Thoracic aorta (tissue), 2 donors: ENCODE measurements around the gene ARPP19. TPM values are rescaled to one million over a fixed set of nuclear protein-coding genes. Genes with fewer than 3 reads are reported as not detected.
"Not testable (repeated sequence)": the region's sequence is repeated elsewhere in the genome, so short reads cannot be mapped to it uniquely, and the experiment has no call there.

Source experiments
- ATAC-seq: fragments of 150-250 bp; one replicate; pipeline ENCODE4 v1.8.0; 2017; ENCODE audit warnings: low read depth; ENCODE audit not compliant: insufficient number of reproducible peaks, low FRiP score
- DNase-seq: peaks from one replicate; pipeline ENCODE4 v3.0.0-alpha.2; 2020; ENCODE audit warnings: low spot score
- H3K27ac ChIP-seq, 2 donors: fragments of 200-600 bp; sonication (generic); 1 replicate in 1 of 2; 2 replicates in 1 of 2; pipeline ENCODE4 v1.5.1; 2016; ENCODE audit warnings: mild to moderate bottlenecking in 2 of 2, moderate library complexity in 2 of 2
- H3K27me3 ChIP-seq: fragments of 200-600 bp; sonication (generic); replicated peaks from 2 replicates; pipeline ENCODE4 v1.6.0; 2016; ENCODE audit warnings: mild to moderate bottlenecking; ENCODE audit not compliant: insufficient read depth
- H3K36me3 ChIP-seq: fragments of 200-600 bp; sonication (generic); one replicate; pipeline ENCODE4 v1.5.1; 2016
- H3K4me1 ChIP-seq, 2 donors: fragments of 200-600 bp; sonication (generic); 1 replicate in 1 of 2; 2 replicates in 1 of 2; pipeline versions ENCODE4 v1.5.1 to v1.6.0; 2016; ENCODE audit warnings: low read depth in 2 of 2, mild to moderate bottlenecking in 1 of 2; ENCODE audit not compliant: control insufficient read depth in 1 of 2
- H3K4me3 ChIP-seq: fragments of 200-600 bp; sonication (generic); 2 replicates; pipeline ENCODE4 v1.5.1; 2016; ENCODE audit warnings: mild to moderate bottlenecking
- H3K9me3 ChIP-seq: fragments of 200-600 bp; sonication (generic); 2 replicates; pipeline ENCODE4 v1.5.1; 2016
- total RNA-seq, 2 donors: library from RNA; depleted of rRNA; stranded (reverse); fragments of >200 nt; gene quantifications; one replicate each; pipeline versions ENCODE4 v1.1.0 to v1.2.3, GENCODE V29; 2016
- TF ChIP-seq, protein P1 (sequence below): fragments of 200-600 bp; sonication (generic); IDR thresholded peaks from one replicate; pipeline ENCODE4 v1.5.1; 2019; ENCODE audit warnings: antibody characterized with exemption

The ARPP19 gene
- total RNA-seq, 2 donors from 2014 or later = 102 to 172 TPM

- no peak for ATAC-seq
- Histone ChIP-seq H3K27me3 (no peaks in the 10 kb centered on the region), H3K9me3 (no peaks in the 10 kb centered on the region), H3K27ac (no peak overlapping the region), H3K36me3 (peaks cover 9% of the 10 kb centered on the region), H3K4me1 (peaks cover 4 to 10% of the 10 kb centered on the region in 2 donors), H3K4me3 (no peak overlapping the region)
- TF ChIP-seq, protein P1, sequence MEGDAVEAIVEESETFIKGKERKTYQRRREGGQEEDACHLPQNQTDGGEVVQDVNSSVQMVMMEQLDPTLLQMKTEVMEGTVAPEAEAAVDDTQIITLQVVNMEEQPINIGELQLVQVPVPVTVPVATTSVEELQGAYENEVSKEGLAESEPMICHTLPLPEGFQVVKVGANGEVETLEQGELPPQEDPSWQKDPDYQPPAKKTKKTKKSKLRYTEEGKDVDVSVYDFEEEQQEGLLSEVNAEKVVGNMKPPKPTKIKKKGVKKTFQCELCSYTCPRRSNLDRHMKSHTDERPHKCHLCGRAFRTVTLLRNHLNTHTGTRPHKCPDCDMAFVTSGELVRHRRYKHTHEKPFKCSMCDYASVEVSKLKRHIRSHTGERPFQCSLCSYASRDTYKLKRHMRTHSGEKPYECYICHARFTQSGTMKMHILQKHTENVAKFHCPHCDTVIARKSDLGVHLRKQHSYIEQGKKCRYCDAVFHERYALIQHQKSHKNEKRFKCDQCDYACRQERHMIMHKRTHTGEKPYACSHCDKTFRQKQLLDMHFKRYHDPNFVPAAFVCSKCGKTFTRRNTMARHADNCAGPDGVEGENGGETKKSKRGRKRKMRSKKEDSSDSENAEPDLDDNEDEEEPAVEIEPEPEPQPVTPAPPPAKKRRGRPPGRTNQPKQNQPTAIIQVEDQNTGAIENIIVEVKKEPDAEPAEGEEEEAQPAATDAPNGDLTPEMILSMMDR = no peak
- DNase-seq = no peak
Measured at GRCh38 chr15:52551762-52552161, 17.1 kb downstream of the ARPP19 start.

- peaks cover 0 to 10% of the 10 kb centered on the region in 2 donors for H3K4me1 ChIP-seq
- not testable (repeated sequence) for H3K4me3 ChIP-seq, ATAC-seq, DNase-seq, H3K9me3 ChIP-seq, H3K27ac ChIP-seq, H3K27me3 ChIP-seq
- H3K36me3 ChIP-seq = peaks cover 15% of the 10 kb centered on the region
Measured at GRCh38 chr15:52551186-52551585, 17.6 kb downstream of the ARPP19 start.

DNA sequence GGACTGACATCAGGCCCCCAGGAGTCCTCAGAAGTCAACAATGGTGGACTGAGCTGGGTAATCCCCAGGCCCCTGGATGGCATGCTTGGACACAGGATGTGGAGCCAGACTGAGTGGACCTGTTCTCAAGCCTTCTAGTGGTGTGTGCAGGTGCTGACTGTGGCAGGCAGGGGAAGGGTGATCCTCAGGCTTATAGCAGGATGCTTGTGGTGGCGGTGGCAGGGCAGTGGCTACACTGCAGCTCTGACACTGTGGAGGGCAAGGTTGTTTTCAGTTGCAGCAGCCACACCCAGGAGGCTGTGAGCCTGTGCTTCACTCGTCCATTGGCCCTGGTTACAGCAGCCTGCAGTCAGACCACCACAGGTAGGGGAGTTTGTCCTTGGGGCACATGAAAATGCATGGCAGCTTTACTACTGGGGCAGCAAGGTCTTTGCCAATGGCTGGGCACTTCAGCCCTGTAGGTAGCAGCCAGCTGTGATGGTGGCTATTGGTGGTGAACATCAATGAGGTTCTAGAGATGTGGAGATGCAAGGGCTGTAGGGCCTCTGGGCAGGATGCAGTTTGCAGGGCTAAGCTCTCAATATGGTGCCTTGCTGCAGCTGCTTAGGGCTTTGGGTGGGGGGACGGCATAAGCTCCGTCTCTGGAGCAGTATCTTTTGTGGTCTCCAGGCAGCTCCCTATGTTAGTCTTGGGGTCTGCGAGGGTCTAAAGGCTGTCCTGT lies 22.6 kb downstream of the ARPP19 start:
- DNase-seq = no peak
- Histone ChIP-seq H3K27me3 (no peaks in the 10 kb centered on the region), H3K27ac (no peak overlapping the region), H3K9me3 (no peaks in the 10 kb centered on the region), H3K36me3 (peaks cover 16% of the 10 kb centered on the region), H3K4me1 (no peaks in the 10 kb centered on the region), H3K4me3 (no peak overlapping the region)
- ATAC-seq = no peak
- TF ChIP-seq, protein P1 = no peak

DNA sequence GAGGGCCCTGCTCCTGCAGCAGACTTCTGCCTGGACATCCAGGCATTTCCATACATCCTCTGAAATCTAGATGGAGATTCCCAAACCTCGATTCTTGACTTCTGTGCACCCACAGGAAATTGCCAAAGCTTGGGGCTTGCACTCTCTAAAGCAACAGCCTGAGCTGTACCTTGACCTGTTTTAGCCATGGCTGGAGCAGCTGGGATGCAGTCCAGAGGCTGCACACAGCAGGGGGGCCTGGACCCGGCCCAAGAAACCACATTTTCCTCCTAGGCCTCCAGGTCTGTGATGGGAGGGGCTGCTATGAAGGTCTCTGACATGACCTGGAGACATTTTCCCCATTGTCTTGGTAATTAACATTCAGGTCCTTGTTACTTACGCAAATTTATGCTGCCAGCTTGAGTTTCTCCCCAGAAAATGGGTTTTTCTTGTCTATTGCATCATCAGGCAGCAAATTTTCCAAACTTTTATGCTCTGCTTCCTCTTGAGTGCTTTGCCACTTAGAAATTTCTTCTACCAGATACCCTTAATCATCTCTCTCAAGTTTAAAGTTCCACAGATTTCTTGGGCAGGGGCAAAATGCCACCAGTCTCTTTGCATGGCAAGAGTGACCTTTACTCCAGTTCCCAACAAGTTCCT lies 28.3 kb downstream of the ARPP19 start:
- ATAC-seq (no peak), DNase-seq (no peak)
- Histone ChIP-seq H3K4me3 (no peak overlapping the region), H3K27me3 (no peaks in the 10 kb centered on the region), H3K36me3 (no peaks in the 10 kb centered on the region), H3K27ac (no peak overlapping the region), H3K9me3 (no peaks in the 10 kb centered on the region), H3K4me1 (no peaks in the 10 kb centered on the region)
- TF ChIP-seq, protein P1 = no peak

GRCh38 chr15:52537459-52537858 lies 31.4 kb downstream of the ARPP19 start:
- no peak for ATAC-seq
- no peak for DNase-seq
- H3K36me3 ChIP-seq = no peaks in the 10 kb centered on the region
- no peaks in the 10 kb centered on the region for H3K9me3 ChIP-seq
- TF ChIP-seq, protein P1 = no peak
- no peaks in the 10 kb centered on the region for H3K27me3 ChIP-seq
- no peak overlapping the region for H3K4me3 ChIP-seq
- no peaks in the 10 kb centered on the region for H3K4me1 ChIP-seq
- H3K27ac ChIP-seq = no peak overlapping the region
